OCI-LY3 (cell line): ENCODE data around the gene DNAH11.

Experiments used
- H2AFZ ChIP-seq: fragments of 200-600, 300-600 bp; shearing (Covaris generic); 2 replicates; pipeline ENCODE4 v1.6.0; 2014; ENCODE audit warnings: antibody characterized with exemption, low read depth, low read length
- H3K27ac ChIP-seq: fragments of 200-600, 300-600 bp; sonication (generic); 2 replicates; pipeline ENCODE4 v1.5.1; 2014; ENCODE audit warnings: mild to moderate bottlenecking, low read length, moderate library complexity, mixed read lengths
- H3K27me3 ChIP-seq: fragments of 200-600, 300-600 bp; sonication (generic); 2 replicates; pipeline ENCODE4 v1.6.1; 2014; ENCODE audit warnings: low read depth, low read length, mixed read lengths
- H3K36me3 ChIP-seq: fragments of 200-600, 300-600 bp; sonication (generic); replicated peaks from 2 replicates; pipeline ENCODE3; 2014; ENCODE audit warnings: low read depth, low read length, mixed read lengths
- H3K4me1 ChIP-seq: fragments of 300-600, 200-600 bp; sonication (generic); 2 replicates; pipeline ENCODE4 v1.6.1; 2014; ENCODE audit warnings: low read length, mixed read lengths
- H3K4me2 ChIP-seq: fragments of 200-600, 300-600 bp; sonication (generic); 2 replicates; pipeline ENCODE4 v1.6.1; 2014; ENCODE audit warnings: low read length, mixed read lengths
- H3K4me3 ChIP-seq: fragments of 300-600, 200-600 bp; sonication (generic); 2 replicates; pipeline ENCODE4 v1.5.1; 2014; ENCODE audit warnings: antibody characterized with exemption, mild to moderate bottlenecking, low read length, moderate library complexity
- H3K79me2 ChIP-seq: fragments of 300-600, 200-600 bp; shearing (Covaris generic); 2 replicates; pipeline ENCODE4 v1.6.1; 2014; ENCODE audit warnings: mild to moderate bottlenecking, low read length, mixed read lengths
- H3K9ac ChIP-seq: fragments of 300-600, 200-600 bp; shearing (Covaris generic); 2 replicates; pipeline ENCODE4 v1.6.0; 2014; ENCODE audit warnings: mild to moderate bottlenecking, low read length, moderate library complexity
- H3K9me3 ChIP-seq: fragments of 200-600, 300-600 bp; shearing (Covaris generic); 2 replicates; pipeline ENCODE4 v1.6.1; 2014; ENCODE audit warnings: low read length, mixed read lengths; ENCODE audit not compliant: insufficient read depth
- H4K20me1 ChIP-seq: fragments of 200-600, 300-600 bp; sonication (generic); 2 replicates; pipeline ENCODE4 v1.6.1; 2016; ENCODE audit warnings: low read length, mixed read lengths; ENCODE audit not compliant: insufficient read depth
- CTCF ChIP-seq: fragments of 200-600, 300-600 bp; sonication (generic); IDR thresholded peaks from 2 replicates; pipeline ENCODE4 v1.5.1; 2014; ENCODE audit warnings: antibody characterized with exemption, low read length, low read depth
- EZH2phosphoT487 ChIP-seq: fragments of 200-600 bp; shearing (Covaris generic); IDR thresholded peaks from 2 replicates; pipeline ENCODE4 v1.6.1; 2018; ENCODE audit warnings: antibody characterized with exemption, mixed run types, low read depth

DNAH11 gene

DNA sequence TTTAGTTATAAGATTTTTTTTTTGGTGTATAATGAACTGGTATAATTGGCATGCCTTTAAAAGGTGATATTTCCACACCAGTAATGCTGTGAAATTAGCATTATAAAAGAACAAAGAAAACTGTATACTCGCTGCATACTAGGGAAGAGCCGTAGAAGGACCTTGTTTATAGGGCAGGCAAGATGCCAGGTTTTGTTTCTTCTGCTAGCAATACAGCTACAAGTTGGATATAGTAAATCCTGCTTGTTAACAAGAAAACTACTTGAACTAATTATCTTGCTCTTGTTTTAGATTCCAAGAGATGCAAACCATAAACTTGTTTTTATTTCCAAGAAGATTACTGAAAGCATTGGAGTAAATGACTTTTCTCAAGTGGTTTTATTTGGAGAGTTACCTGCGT lies 1.9 kb downstream of the DNAH11 start:
- no peak overlapping the region for H3K9ac ChIP-seq
- no peaks in the 10 kb centered on the region for H3K9me3 ChIP-seq
- no peak overlapping the region for H3K27ac ChIP-seq
- no peaks in the 10 kb centered on the region; the same call in 1 of the 2 replicates for H3K4me1 ChIP-seq
- H3K27me3 ChIP-seq: no peaks in the 10 kb centered on the region
- no peak overlapping the region for H3K4me2 ChIP-seq
- no peaks in the 10 kb centered on the region for H3K79me2 ChIP-seq
- no peaks in the 10 kb centered on the region for H4K20me1 ChIP-seq
- no peaks in the 10 kb centered on the region for H3K36me3 ChIP-seq
- no peak for TF ChIP-seq CTCF
- TF ChIP-seq EZH2phosphoT487: no peak
- H2AFZ ChIP-seq: no peak overlapping the region
- no peak overlapping the region for H3K4me3 ChIP-seq

DNA sequence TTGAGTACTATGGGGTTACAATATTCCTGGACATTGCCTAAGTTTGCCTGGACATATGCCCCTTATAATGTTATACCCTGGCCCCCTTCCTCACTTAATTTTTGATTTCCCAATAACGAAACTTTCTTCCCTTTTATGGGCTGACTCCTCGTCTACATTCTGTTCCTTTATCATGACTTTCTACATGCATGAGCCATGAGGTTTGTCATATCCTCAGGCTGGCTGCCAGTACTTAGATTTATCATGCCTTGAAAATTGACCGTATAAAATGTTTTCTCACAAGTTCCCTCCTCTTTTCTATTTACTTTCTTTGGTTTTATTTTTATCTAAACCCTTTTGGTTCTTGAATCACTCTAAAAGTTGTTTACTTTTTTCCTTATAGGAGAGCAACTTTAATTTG lies 4.7 kb downstream of the DNAH11 start:
- Histone ChIP-seq H3K79me2 (no peaks in the 10 kb centered on the region), H3K36me3 (no peaks in the 10 kb centered on the region)

DNA sequence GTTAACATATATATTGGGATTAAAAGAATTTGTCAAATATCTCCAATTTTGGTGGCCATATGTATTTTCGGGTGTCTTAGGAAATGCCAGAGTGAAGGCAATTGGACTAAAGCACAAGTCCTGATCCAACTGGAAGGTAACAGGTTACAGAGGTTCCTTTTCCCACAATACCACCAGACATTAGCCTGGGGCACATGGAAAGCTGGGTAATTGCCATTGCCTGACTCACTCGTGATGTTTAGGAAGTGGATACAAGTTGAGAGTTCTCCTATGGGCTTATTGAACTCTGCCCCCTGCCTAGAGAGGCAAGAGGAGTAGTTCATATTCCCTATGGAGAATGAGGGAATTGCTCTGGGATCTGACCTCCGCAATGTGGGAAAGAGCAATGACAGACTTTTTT lies 5.7 kb downstream of the DNAH11 start:
- no peak overlapping the region for H3K27ac ChIP-seq
- no peaks in the 10 kb centered on the region for H3K36me3 ChIP-seq
- no peak overlapping the region for H3K4me3 ChIP-seq
- H2AFZ ChIP-seq: no peak overlapping the region
- no peaks in the 10 kb centered on the region for H3K9me3 ChIP-seq
- H3K4me2 ChIP-seq: no peak overlapping the region
- H3K9ac ChIP-seq: no peak overlapping the region
- no peaks in the 10 kb centered on the region for H4K20me1 ChIP-seq
- TF ChIP-seq CTCF: no peak
- TF ChIP-seq EZH2phosphoT487: no peak
- no peaks in the 10 kb centered on the region for H3K79me2 ChIP-seq
- H3K4me1 ChIP-seq: no peaks in the 10 kb centered on the region
- no peaks in the 10 kb centered on the region for H3K27me3 ChIP-seq

More for the DNA sequence above, 4.7 kb downstream of the DNAH11 start:
- H3K27me3 ChIP-seq: no peaks in the 10 kb centered on the region
- no peaks in the 10 kb centered on the region for H3K4me1 ChIP-seq
- H3K4me2 ChIP-seq: no peak overlapping the region
- H3K9me3 ChIP-seq: no peaks in the 10 kb centered on the region
- no peak for TF ChIP-seq EZH2phosphoT487
- no peak for TF ChIP-seq CTCF
- no peak overlapping the region for H3K27ac ChIP-seq
- H3K9ac ChIP-seq: no peak overlapping the region
- no peaks in the 10 kb centered on the region for H4K20me1 ChIP-seq
- H3K4me3 ChIP-seq: no peak overlapping the region
- H2AFZ ChIP-seq: no peak overlapping the region

DNA sequence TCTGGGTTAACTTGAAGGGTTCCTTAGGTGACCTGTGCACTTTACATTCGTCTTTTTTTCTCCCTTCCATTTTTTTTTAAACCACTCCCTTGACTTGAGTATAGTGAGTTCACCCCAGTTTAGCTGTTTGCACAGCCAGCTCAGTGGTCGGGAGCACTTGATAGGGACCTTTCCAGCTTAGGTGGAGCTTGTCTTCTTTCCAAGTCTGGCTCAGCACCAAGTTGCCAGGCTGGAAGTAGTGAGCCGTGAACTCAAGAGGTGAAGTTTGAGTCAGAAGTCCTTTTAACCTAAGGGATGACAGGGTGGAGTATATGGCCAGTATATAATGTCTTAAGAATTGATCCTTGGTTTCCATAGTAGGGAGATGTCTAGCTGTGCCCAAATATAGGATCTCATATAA lies 7.2 kb downstream of the DNAH11 start:
- TF ChIP-seq CTCF (no peak), EZH2phosphoT487 (no peak)
- H3K4me3 ChIP-seq: no peak overlapping the region
- H2AFZ ChIP-seq: no peak overlapping the region
- no peaks in the 10 kb centered on the region for H3K4me1 ChIP-seq
- H3K9ac ChIP-seq: no peak overlapping the region
- H3K79me2 ChIP-seq: no peaks in the 10 kb centered on the region
- no peak overlapping the region for H3K4me2 ChIP-seq
- no peak overlapping the region for H3K27ac ChIP-seq
- no peaks in the 10 kb centered on the region for H3K27me3 ChIP-seq
- no peaks in the 10 kb centered on the region for H4K20me1 ChIP-seq
- no peaks in the 10 kb centered on the region for H3K9me3 ChIP-seq
- H3K36me3 ChIP-seq: no peaks in the 10 kb centered on the region
